ENCODE data around the gene ZKSCAN7.

- TF ChIP-seq BHLHE40 (IDR thresholded peaks at IDR 0.05; ENCODE audit: borderline replicate concordance), result no peak
- no peak for TF ChIP-seq L3MBTL2 (conservative IDR thresholded peaks at IDR 0.05)
- no peak for TF ChIP-seq SUZ12 (IDR thresholded peaks at IDR 0.05)
Observed at GRCh38 chr3:44554626-44555592, at the start of gene ZKSCAN7.

Data from HEK293T (cell line).